ENCODE data around the gene CTSA. TPM values are rescaled to one million over a fixed set of nuclear protein-coding genes. Genes with fewer than 3 reads are reported as not detected.

Gene CTSA
- total and polyA plus RNA-seq, 9 of the 15 experiments (the other 6 are each of a cell fraction or from before 2014, with no cell fraction given): 8.8 to 61.7 (median 28.3) TPM

- POLR2A ChIA-PET: interaction anchor here (0.7 to 2.6 kb wide), 4 partner anchors 11 to 30 kb away, joined by 3 to 6 read pairs (median 4); no protein-coding TSS in a partner anchor
- intact Hi-C loops (cut with micrococcal nuclease): no loop called here
Observed at GRCh38 chr20:45940053-45940452, 48.9 kb downstream of the CTSA start.

GRCh38 chr20:45940469-45940868, 49.3 kb downstream of the CTSA start:
- POLR2A ChIA-PET: interaction anchor here (0.8 to 2.6 kb wide), 4 partner anchors 11 to 30 kb away, joined by 3 to 6 read pairs (median 4); no protein-coding TSS in a partner anchor
- Histone ChIP-seq H3K4me2 (ENCODE audit: insufficient read depth, low read length) (no peak overlapping the region), H3K9ac (ENCODE audit: insufficient read depth in 1 of 2, low read depth in 2 of 2, low read length in 2 of 2) (no peak overlapping the region; a peak in 1 of 4 replicates), H3K27me3 (ENCODE audit: control insufficient read depth in 2 of 2, insufficient read depth in 2 of 2, low read length in 2 of 2) (no peaks in the 10 kb centered on the region), H2AFZ (ENCODE audit: low read depth, low read length) (no peak overlapping the region), H3K4me3 (no peak overlapping the region), H3K9me3 (replicated peaks; ENCODE audit: control insufficient read depth, insufficient read depth, low read depth, low read length) (no peaks in the 10 kb centered on the region), H3K4me1 (replicated peaks in 1 of 2; ENCODE audit: control insufficient read depth in 2 of 2, insufficient read depth in 2 of 2, low read length in 2 of 2) (peaks cover 25 to 29% of the 10 kb centered on the region in 2 experiments), H4K20me1 (replicated peaks; ENCODE audit: control insufficient read depth, insufficient read depth, low read length) (peaks cover 36% of the 10 kb centered on the region), H3K9me1 (ENCODE audit: control insufficient read depth, insufficient read depth, low read length) (peaks cover 4% of the 10 kb centered on the region), H3K79me2 (ENCODE audit: control insufficient read depth, insufficient read depth, low read length) (peaks cover 15% of the 10 kb centered on the region), H3K27ac (ENCODE audit: extremely low read depth, low read depth, low read length) (no peak overlapping the region), H3K36me3 (ENCODE audit: control insufficient read depth, insufficient read depth, low read length) (peaks cover 75% of the 10 kb centered on the region)
- ATAC-seq (no peak), FAIRE-seq (no peak), DNase-seq (ENCODE audit: extremely low read depth in 1 of 4, low spot score in 3 of 4) (no peak)
- 95% methylated on average over 12 of the region's 13 CpGs for WGBS (ENCODE audit: insufficient coverage, low coverage, missing lambda C conversion rate)
- in situ Hi-C loops (cut with MboI): no loop called here
- intact Hi-C loops (cut with micrococcal nuclease): no loop called here
- no peak for TF ChIP-seq U2AF1 (optimal IDR thresholded peaks at IDR 0.05; ENCODE audit: low read depth, low read length)
- peak; percentile 54 for TF ChIP-seq POLR2G (IDR thresholded peaks at IDR 0.05; ENCODE audit: low read depth, low read length)
- no TSS peak for BruUV-seq (replicated peaks)
- CTCF ChIA-PET (ENCODE audit: low intra/inter-chr PET ratio): no interaction called here

More at GRCh38 chr20:45940053-45940452, 48.9 kb downstream of the CTSA start:
- no peak for TF ChIP-seq ZNF586 (CRISPR knock-in tag; conservative IDR thresholded peaks at IDR 0.05)
- no peak for TF ChIP-seq ZNF165 (CRISPR knock-in tag; IDR thresholded peaks at IDR 0.05; ENCODE audit: borderline replicate concordance)
- TF ChIP-seq ZNF316 (IDR thresholded peaks at IDR 0.05): 0 out of 2 replicates have a peak, but pooled peaks have one; percentile 16
- FAIRE-seq (no peak), ATAC-seq (no peak), DNase-seq (ENCODE audit: extremely low read depth in 1 of 4, low spot score in 3 of 4) (no peak)
- WGBS (ENCODE audit: insufficient coverage, low coverage, missing lambda C conversion rate): 76% methylated on average over 3 of the region's 3 CpGs
- peaks cover 32% of the 10 kb centered on the region for H4K20me1 ChIP-seq (replicated peaks; ENCODE audit: control insufficient read depth, insufficient read depth, low read length)
- no peak overlapping the region for H2AFZ ChIP-seq (ENCODE audit: low read depth, low read length)
- H3K27ac ChIP-seq (ENCODE audit: extremely low read depth, low read depth, low read length): no peak overlapping the region
- in situ Hi-C loops (cut with MboI): no loop called here
- peaks cover 23 to 26% of the 10 kb centered on the region in 2 experiments for H3K4me1 ChIP-seq (replicated peaks in 1 of 2; ENCODE audit: control insufficient read depth in 2 of 2, insufficient read depth in 2 of 2, low read length in 2 of 2)
- H3K27me3 ChIP-seq (ENCODE audit: control insufficient read depth in 2 of 2, insufficient read depth in 2 of 2, low read length in 2 of 2): no peaks in the 10 kb centered on the region
- no peaks in the 10 kb centered on the region for H3K9me3 ChIP-seq (replicated peaks; ENCODE audit: control insufficient read depth, insufficient read depth, low read depth, low read length)
- H3K36me3 ChIP-seq (ENCODE audit: control insufficient read depth, insufficient read depth, low read length): peaks cover 71% of the 10 kb centered on the region
- no peak overlapping the region; a peak in 1 of 4 replicates for H3K9ac ChIP-seq (ENCODE audit: insufficient read depth in 1 of 2, low read depth in 2 of 2, low read length in 2 of 2)
- no peak overlapping the region for H3K4me3 ChIP-seq
- H3K9me1 ChIP-seq (ENCODE audit: control insufficient read depth, insufficient read depth, low read length): peaks cover 3% of the 10 kb centered on the region
- peaks cover 17% of the 10 kb centered on the region for H3K79me2 ChIP-seq (ENCODE audit: control insufficient read depth, insufficient read depth, low read length)
- CTCF ChIA-PET (ENCODE audit: low intra/inter-chr PET ratio): no interaction called here
- BruUV-seq (replicated peaks): no TSS peak
- H3K4me2 ChIP-seq (ENCODE audit: insufficient read depth, low read length): no peak overlapping the region

All from K562 (cell line).